AG04450 (cell line): ENCODE results near the gene IL37. TPM values are rescaled to one million over a fixed set of nuclear protein-coding genes. Genes with fewer than 3 reads are reported as not detected.
"Not testable (repeated sequence)": the region's sequence is repeated elsewhere in the genome, so short reads cannot be mapped to it uniquely, and the experiment has no call there.

Experiments
- CTCF ChIA-PET: fragments of 300-600, 350-600 bp; formaldehyde crosslinking; extraction: SDS; loops from one replicate; lab custom pipeline; 2022; ENCODE audit warnings: antibody characterized with exemption, inconsistent platforms; lab: Charles Lee
- POLR2A ChIA-PET: fragments of 350-600 bp; formaldehyde crosslinking; extraction: SDS; loops from one replicate; lab custom pipeline; 2021; ENCODE audit warnings: antibody characterized with exemption, inconsistent platforms; lab: Yijun Ruan, JAX
- DNase-seq: peaks from one replicate; pipeline ENCODE4 v3.0.0-alpha.2; 2011; ENCODE audit warnings: low read depth, low spot score
- H3K27ac ChIP-seq: one replicate; pipeline ENCODE4 v1.5.1; 2012; ENCODE audit warnings: low read depth, low read length, control low read depth
- H3K27me3 ChIP-seq: one replicate; pipeline ENCODE4 v1.6.0; 2012; ENCODE audit warnings: low read length; ENCODE audit not compliant: control insufficient read depth, insufficient read depth
- H3K4me3 ChIP-seq: 2 replicates; pipeline ENCODE4 v1.5.1; 2011; ENCODE audit warnings: mild to moderate bottlenecking, low read depth, low read length, control low read depth
- H3K9me3 ChIP-seq: 2 replicates; pipeline ENCODE4 v1.5.1; 2012; ENCODE audit warnings: low read length; ENCODE audit not compliant: control insufficient read depth, insufficient read depth
- polyA plus RNA-seq: library from polyadenylated mRNA; depleted of rRNA; stranded (reverse); fragments of >200 nt; gene quantifications from 2 replicates; pipeline ENCODE4 v1.2.3, GENCODE V29; 2011
- TF ChIP-seq, protein P1 (sequence below): IDR thresholded peaks from 2 replicates; pipeline ENCODE4 v1.5.1; 2011; ENCODE audit warnings: low read depth, low read length, control low read depth, inconsistent platforms

Gene IL37
- polyA plus RNA-seq, 1 experiment, result not detected

DNA sequence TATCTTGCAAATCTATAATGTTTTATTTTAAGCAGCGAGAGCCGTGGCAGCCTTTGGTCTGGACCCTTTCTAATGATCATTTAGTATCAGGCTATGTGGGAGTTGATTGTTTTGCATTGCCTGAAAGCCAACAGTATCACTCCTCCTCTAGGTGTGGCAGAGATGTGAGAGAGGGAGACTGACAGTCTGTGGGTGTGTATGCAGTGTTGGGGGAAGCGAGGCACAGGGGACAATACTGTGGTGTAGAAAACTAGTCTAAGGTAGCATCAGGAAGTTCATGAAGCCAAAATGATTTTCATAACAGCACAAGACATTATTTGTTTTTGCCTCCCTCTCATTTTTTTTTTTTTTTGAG, 13.4 kb upstream of the IL37 start:
- Histone ChIP-seq H3K27ac (no peak overlapping the region), H3K4me3 (no peak overlapping the region), H3K27me3 (no peaks in the 10 kb centered on the region), H3K9me3 (no peaks in the 10 kb centered on the region)
- ChIA-PET CTCF (interaction anchor here (1.0 kb wide), 1 partner anchor 43 kb away, joined by 4 read pairs; no protein-coding TSS in a partner anchor), POLR2A (no interaction called here)
- DNase-seq, result no peak
- TF ChIP-seq, protein P1, sequence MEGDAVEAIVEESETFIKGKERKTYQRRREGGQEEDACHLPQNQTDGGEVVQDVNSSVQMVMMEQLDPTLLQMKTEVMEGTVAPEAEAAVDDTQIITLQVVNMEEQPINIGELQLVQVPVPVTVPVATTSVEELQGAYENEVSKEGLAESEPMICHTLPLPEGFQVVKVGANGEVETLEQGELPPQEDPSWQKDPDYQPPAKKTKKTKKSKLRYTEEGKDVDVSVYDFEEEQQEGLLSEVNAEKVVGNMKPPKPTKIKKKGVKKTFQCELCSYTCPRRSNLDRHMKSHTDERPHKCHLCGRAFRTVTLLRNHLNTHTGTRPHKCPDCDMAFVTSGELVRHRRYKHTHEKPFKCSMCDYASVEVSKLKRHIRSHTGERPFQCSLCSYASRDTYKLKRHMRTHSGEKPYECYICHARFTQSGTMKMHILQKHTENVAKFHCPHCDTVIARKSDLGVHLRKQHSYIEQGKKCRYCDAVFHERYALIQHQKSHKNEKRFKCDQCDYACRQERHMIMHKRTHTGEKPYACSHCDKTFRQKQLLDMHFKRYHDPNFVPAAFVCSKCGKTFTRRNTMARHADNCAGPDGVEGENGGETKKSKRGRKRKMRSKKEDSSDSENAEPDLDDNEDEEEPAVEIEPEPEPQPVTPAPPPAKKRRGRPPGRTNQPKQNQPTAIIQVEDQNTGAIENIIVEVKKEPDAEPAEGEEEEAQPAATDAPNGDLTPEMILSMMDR, result no peak

DNA sequence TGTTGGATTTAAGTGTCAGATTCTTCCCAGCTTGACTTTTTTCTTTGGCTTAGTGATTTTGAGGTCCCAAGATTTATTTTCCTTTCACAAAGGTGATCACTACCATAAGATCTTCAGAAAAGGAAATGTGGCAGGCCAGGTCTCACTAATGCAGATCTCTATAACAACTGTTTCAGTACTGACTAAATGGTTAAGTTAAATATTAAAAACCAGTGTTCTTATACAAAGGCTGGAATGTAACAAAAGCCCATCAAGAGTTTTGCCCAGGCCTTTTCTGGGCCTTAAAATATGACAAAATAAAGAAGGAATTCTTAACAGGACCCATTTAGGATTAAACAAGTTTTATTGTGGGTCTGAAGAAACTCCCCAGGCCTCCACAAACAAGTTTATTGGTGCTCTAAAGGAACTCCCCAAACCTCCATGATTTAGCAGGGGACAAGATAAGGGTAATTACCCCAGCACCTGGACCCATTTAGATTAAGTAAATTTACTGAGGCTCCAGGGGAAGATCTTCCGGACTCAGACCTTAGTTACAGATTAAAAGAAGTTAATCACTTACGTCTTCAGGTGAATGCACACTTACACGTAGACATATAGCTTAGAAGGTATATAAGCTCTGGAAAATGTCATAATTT, 9.4 kb upstream of the IL37 start:
- POLR2A ChIA-PET, DNase-seq, H3K9me3 ChIP-seq, H3K4me3 ChIP-seq, H3K27ac ChIP-seq, H3K27me3 ChIP-seq: not testable (repeated sequence)
- CTCF ChIA-PET, result interaction anchor here (2.3 kb wide), 1 partner anchor 40 kb away, joined by 11 read pairs; no protein-coding TSS in a partner anchor

DNA sequence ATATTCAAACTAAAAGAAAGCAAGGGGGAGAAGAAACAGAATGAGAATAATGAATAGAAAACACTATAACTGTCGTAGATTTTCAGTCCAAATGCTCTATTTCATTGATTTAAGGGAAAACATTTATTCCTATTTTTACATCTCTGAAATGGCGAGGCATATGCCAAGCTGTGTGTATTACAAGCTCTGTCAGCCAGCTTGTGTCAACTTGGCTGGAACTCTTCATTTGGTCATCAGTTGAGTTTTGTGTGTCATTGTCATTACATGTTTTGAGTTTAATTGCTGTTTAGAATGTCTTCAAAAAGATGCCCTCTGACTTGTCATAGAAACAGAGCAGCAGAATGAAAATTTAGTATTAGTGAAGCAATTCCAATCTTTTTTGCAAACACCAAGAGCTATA, 8.1 kb upstream of the IL37 start:
- DNase-seq, result no peak
- H3K27ac ChIP-seq, result no peak overlapping the region
- ChIA-PET CTCF (interaction anchor here (0.7 to 2.3 kb wide), 2 partner anchors 17 to 39 kb away, joined by 3 to 11 read pairs; no protein-coding TSS in a partner anchor), POLR2A (no interaction called here)
- no peaks in the 10 kb centered on the region for H3K27me3 ChIP-seq
- no peaks in the 10 kb centered on the region for H3K9me3 ChIP-seq
- H3K4me3 ChIP-seq, result no peak overlapping the region
- TF ChIP-seq, protein P1, result no peak

DNA sequence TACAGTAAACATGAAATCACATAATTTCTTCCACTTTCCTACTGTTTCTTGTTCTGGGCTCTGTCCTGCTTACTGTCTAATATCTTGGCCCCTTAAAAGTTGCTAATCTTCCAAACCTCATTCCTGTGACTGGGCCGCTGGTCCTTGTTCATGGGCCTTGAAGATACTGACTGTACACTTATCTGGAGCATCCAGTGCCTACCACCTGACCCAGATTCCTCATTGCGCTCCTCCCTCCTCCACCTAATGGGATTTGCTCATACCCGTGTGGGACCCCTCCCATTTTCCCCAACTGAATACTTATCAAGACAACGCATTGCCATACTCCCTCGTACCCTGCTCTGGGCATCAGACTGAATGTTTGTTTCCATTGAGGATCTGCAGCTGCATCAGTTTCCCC, 6.1 kb upstream of the IL37 start:
- POLR2A ChIA-PET, result no interaction called here
- DNase-seq, result no peak
- TF ChIP-seq, protein P1, result no peak
- Histone ChIP-seq H3K27me3 (no peaks in the 10 kb centered on the region), H3K27ac (no peak overlapping the region), H3K9me3 (no peaks in the 10 kb centered on the region), H3K4me3 (no peak overlapping the region)
- CTCF ChIA-PET, result interaction anchor here (0.9 kb wide), 1 partner anchor 37 kb away, joined by 3 read pairs; no protein-coding TSS in a partner anchor

DNA sequence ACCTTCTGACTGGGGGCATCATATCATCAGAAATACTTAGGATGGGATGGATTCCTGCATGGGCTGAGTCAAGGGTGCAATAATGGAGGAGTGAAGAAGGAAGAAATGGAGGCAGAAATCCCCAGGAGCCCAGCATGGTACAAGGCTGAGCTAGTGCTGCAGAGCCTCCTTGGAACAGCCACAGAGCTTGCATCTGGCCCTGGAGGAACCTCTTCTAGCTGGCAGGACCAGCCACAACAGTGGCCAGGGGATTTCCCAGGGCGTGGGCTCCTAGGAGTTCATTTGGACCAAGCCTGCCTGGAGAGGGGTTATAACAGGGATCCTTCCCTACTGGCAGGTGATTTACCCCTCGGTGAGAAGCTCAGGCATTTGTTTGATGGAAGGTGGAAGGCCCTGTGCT, 4.7 kb upstream of the IL37 start:
- Histone ChIP-seq H3K9me3 (no peaks in the 10 kb centered on the region), H3K27ac (no peak overlapping the region), H3K4me3 (no peak overlapping the region), H3K27me3 (no peaks in the 10 kb centered on the region)
- POLR2A ChIA-PET, result no interaction called here
- no peak for DNase-seq
- TF ChIP-seq, protein P1, result no peak
- CTCF ChIA-PET, result no interaction called here
